VCaP (cell line): Measurements from ENCODE around the gene SHROOM3.

Source experiments
- H3K27ac ChIP-seq: fragments of 450-650 bp; 2 replicates; pipeline ENCODE4 v1.5.1; 2017
- CTCF ChIP-seq: fragments of 450-650 bp; conservative IDR thresholded peaks from 2 replicates; pipeline ENCODE4 v1.5.1; 2017; ENCODE audit warnings: mild to moderate bottlenecking, moderate library complexity

SHROOM3 gene

GRCh38 chr4:76811604-76812412, 376.8 kb downstream of the SHROOM3 start:
- H3K27ac ChIP-seq, result no peak overlapping the region
- TF ChIP-seq CTCF, result no peak

GRCh38 chr4:76813070-76813469, 378.0 kb downstream of the SHROOM3 start:
- TF ChIP-seq CTCF, result no peak
- no peak overlapping the region for H3K27ac ChIP-seq

- no peak for TF ChIP-seq CTCF
- H3K27ac ChIP-seq, result no peak overlapping the region
These were observed 386.6 kb downstream of the SHROOM3 start for GRCh38 chr4:76821641-76822040.

- H3K27ac ChIP-seq, result no peak overlapping the region
- no peak for TF ChIP-seq CTCF
These were observed 387.3 kb downstream of the SHROOM3 start for GRCh38 chr4:76822303-76822702.

GRCh38 chr4:76823495-76823894, 388.5 kb downstream of the SHROOM3 start:
- no peak for TF ChIP-seq CTCF
- H3K27ac ChIP-seq, result no peak overlapping the region

GRCh38 chr4:76830612-76830963, 395.6 kb downstream of the SHROOM3 start:
- no peak for TF ChIP-seq CTCF
- H3K27ac ChIP-seq, result peak overlapping the region; percentile 75

- no peak for TF ChIP-seq CTCF
- H3K27ac ChIP-seq, result peak overlapping the region; percentile 75
These were observed 396.1 kb downstream of the SHROOM3 start for GRCh38 chr4:76830964-76831703.
